ENCODE results near the gene KCNB1. TPM values are rescaled to one million over a fixed set of nuclear protein-coding genes. Genes with fewer than 3 reads are reported as not detected.

KCNB1 gene
- total RNA-seq, 2 experiments from 2014 or later, result not detected

DNA sequence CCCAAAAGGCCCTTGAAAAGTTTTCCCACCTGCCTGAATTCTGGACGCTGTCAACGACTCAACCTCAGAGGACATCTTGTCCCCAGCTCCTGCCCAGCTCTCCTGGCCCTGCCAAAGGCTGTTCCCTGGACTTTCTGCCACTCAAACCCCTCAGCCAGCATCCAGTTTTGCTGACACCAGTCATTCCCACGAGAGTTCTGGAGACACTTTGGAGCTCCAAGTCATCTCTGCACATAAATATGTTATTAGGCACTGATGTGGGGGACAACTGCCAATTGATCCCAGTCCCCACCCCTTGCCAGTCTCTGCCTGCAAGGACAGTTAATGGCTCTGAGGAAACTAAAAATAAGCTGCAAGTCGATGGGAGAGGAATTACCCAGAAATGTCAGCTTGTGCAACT lies 38.9 kb upstream of the KCNB1 start:
- peaks cover 10% of the 10 kb centered on the region for H3K27me3 Mint-ChIP-seq
- H3K36me3 Mint-ChIP-seq (ENCODE audit: low read depth), result no peaks in the 10 kb centered on the region
- no peaks in the 10 kb centered on the region for H3K9me3 Mint-ChIP-seq
- CTCF ChIA-PET, result interaction anchor here (1.0 to 1.9 kb wide), 3 partner anchors 13 to 325 kb away, joined by 3 to 5 read pairs (median 4); no protein-coding TSS in a partner anchor
- H3K4me3 Mint-ChIP-seq, result no peak overlapping the region
- no peak overlapping the region for H3K27ac Mint-ChIP-seq
- H3K4me1 Mint-ChIP-seq (ENCODE audit: low read depth), result no peaks in the 10 kb centered on the region
- DNase-seq, result no peak
- intact Hi-C loops (cut with micrococcal nuclease), result no loop called here
- POLR2A ChIA-PET, result no interaction called here
- ATAC-seq, result no peak
- TF ChIP-seq, protein P1, sequence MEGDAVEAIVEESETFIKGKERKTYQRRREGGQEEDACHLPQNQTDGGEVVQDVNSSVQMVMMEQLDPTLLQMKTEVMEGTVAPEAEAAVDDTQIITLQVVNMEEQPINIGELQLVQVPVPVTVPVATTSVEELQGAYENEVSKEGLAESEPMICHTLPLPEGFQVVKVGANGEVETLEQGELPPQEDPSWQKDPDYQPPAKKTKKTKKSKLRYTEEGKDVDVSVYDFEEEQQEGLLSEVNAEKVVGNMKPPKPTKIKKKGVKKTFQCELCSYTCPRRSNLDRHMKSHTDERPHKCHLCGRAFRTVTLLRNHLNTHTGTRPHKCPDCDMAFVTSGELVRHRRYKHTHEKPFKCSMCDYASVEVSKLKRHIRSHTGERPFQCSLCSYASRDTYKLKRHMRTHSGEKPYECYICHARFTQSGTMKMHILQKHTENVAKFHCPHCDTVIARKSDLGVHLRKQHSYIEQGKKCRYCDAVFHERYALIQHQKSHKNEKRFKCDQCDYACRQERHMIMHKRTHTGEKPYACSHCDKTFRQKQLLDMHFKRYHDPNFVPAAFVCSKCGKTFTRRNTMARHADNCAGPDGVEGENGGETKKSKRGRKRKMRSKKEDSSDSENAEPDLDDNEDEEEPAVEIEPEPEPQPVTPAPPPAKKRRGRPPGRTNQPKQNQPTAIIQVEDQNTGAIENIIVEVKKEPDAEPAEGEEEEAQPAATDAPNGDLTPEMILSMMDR (IDR thresholded peaks at IDR 0.05), result no peak

DNA sequence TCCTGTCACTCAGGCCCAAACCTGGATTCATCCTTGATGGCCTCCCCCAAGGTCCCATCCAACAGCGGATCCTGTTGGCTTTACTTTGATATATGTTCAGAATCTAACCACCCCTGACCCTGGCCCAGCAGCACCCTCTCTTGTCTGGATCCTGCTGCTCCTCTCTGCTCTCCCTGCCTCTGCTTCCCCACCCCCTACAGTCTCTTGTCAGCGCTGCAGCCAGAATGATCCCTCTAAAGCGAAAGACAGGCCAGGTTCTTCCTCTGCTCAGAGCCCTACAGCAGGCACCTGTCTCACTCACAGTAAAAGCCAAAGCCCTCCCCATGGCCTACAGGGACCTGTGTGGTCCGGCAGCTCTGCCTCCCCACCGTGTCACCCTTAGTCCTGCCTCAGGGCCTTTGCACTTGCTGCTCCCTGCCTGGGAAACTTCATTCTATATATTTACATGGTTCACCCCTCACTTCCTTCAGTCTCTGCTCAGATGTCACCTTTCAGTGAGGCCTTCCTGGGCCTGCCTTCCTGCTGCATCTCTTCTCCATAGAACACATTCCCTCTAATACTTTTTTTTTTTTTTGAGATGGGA lies 37.4 kb upstream of the KCNB1 start:
- intact Hi-C loops (cut with micrococcal nuclease), result no loop called here
- Mint-ChIP-seq H3K9me3 (no peaks in the 10 kb centered on the region), H3K4me1 (ENCODE audit: low read depth) (no peaks in the 10 kb centered on the region), H3K27ac (no peak overlapping the region), H3K27me3 (peaks cover 10% of the 10 kb centered on the region), H3K4me3 (no peak overlapping the region), H3K36me3 (ENCODE audit: low read depth) (no peaks in the 10 kb centered on the region)
- DNase-seq (no peak), ATAC-seq (no peak)
- ChIA-PET CTCF (no interaction called here), POLR2A (no interaction called here)
- TF ChIP-seq, protein P1 (IDR thresholded peaks at IDR 0.05), result no peak

DNA sequence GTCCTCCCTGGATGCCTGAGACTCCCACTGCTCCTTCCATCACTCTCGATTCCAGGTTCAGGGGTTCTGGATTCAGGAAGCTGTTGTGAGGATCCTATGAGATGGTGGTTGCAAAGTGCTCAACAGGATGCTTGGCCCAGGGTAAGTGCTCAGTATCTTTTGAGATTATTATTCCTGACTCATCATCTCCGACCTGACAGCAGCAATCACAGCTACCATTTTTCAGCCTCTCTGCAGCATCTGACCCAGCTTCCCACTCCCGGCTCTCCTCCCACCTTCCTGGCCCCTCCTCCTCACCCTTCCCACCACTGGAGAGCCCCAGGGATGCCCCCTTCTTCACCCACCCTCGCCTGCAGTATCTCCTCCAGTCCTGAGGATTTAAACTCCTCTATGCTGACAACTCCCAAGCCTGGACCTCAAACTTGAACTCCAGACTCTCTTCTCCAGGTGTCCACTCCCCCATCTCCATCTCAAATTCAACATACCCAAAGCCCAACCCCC lies 36.8 kb upstream of the KCNB1 start:
- no peak for ATAC-seq
- DNase-seq, result no peak
- Mint-ChIP-seq H3K4me3 (no peak overlapping the region), H3K9me3 (no peaks in the 10 kb centered on the region), H3K27ac (no peak overlapping the region), H3K27me3 (peaks cover 13% of the 10 kb centered on the region), H3K4me1 (ENCODE audit: low read depth) (no peaks in the 10 kb centered on the region), H3K36me3 (ENCODE audit: low read depth) (no peaks in the 10 kb centered on the region)
- ChIA-PET POLR2A (no interaction called here), CTCF (interaction anchor here (1.0 kb wide), 1 partner anchor 10 kb away, joined by 4 read pairs; no protein-coding TSS in a partner anchor)
- TF ChIP-seq, protein P1 (IDR thresholded peaks at IDR 0.05), result no peak
- intact Hi-C loops (cut with micrococcal nuclease), result no loop called here

GRCh38 chr20:49518576-49518975 lies 36.1 kb upstream of the KCNB1 start:
- Mint-ChIP-seq H3K4me1 (ENCODE audit: low read depth) (no peaks in the 10 kb centered on the region), H3K36me3 (ENCODE audit: low read depth) (no peaks in the 10 kb centered on the region), H3K27me3 (peaks cover 10% of the 10 kb centered on the region), H3K4me3 (no peak overlapping the region), H3K27ac (no peak overlapping the region), H3K9me3 (no peaks in the 10 kb centered on the region)
- intact Hi-C loops (cut with micrococcal nuclease), result no loop called here
- TF ChIP-seq, protein P1 (IDR thresholded peaks at IDR 0.05), result no peak
- DNase-seq (no peak), ATAC-seq (no peak)
- ChIA-PET CTCF (interaction anchor here (1.0 kb wide), 1 partner anchor 9 kb away, joined by 4 read pairs; no protein-coding TSS in a partner anchor), POLR2A (no interaction called here)

- intact Hi-C loops (cut with micrococcal nuclease), result no loop called here
- Mint-ChIP-seq H3K9me3 (no peaks in the 10 kb centered on the region), H3K4me3 (no peak overlapping the region), H3K27ac (no peak overlapping the region), H3K27me3 (peaks cover 10% of the 10 kb centered on the region), H3K4me1 (ENCODE audit: low read depth) (no peaks in the 10 kb centered on the region), H3K36me3 (ENCODE audit: low read depth) (no peaks in the 10 kb centered on the region)
- CTCF ChIA-PET, result interaction anchor here (1.4 kb wide), 1 partner anchor 9 kb away, joined by 4 read pairs; no protein-coding TSS in a partner anchor
- DNase-seq (no peak), ATAC-seq (no peak)
- POLR2A ChIA-PET, result no interaction called here
- TF ChIP-seq, protein P1 (IDR thresholded peaks at IDR 0.05), result no peak
These were observed 35.3 kb upstream of the KCNB1 start for GRCh38 chr20:49517805-49518100.

Measured in activated CD8-positive, alpha-beta T cell treated with anti-CD3 and anti-CD28 coated beads for 36 hours (primary cell).